K562 (cell line): ENCODE data around the gene KIAA0040. TPM values are rescaled to one million over a fixed set of nuclear protein-coding genes. Genes with fewer than 3 reads are reported as not detected.

Source experiments
- ATAC-seq: fragments of 200-7000 bp; cut with Tn5 transposase; 3 replicates; pipeline ENCODE4 v1.9.1; 2020; ENCODE audit warnings: moderate library complexity
- BruUV-seq: library from RNA; stranded (reverse); fragments of 400-500 nt; replicated peaks from 2 replicates; lab custom pipeline; 2021; lab: Mats Ljungman, UMichigan
- CTCF ChIA-PET: fragments of 300-600 bp; formaldehyde crosslinking; extraction: SDS; loops from one replicate; lab custom pipeline; 2021; ENCODE audit warnings: low intra/inter-chr PET ratio; lab: Yijun Ruan, JAX
- POLR2A ChIA-PET: fragments of 300-600, 350-650 bp; sonication (Branson Sonifier 250); formaldehyde crosslinking; extraction: SDS; loops from one replicate; lab custom pipeline; 2021; ENCODE audit warnings: antibody characterized with exemption, inconsistent platforms; lab: Yijun Ruan, JAX
- DNase-seq, 4 experiments: peaks; one replicate each; pipeline versions ENCODE4 v3.0.0 to v3.0.0-alpha.2; 2011 to 2018; ENCODE audit warnings: low spot score in 3 of 4, mixed read lengths in 3 of 4; ENCODE audit errors: extremely low read depth in 1 of 4
- FAIRE-seq: peaks from 2 replicates; lab custom pipeline; 2011; peaks lifted over from hg19 to GRCh38; lab: Jason Lieb, UNC
- H2AFZ ChIP-seq: 2 replicates; pipeline ENCODE4 v1.6.0; 2011; ENCODE audit warnings: low read depth, low read length, control low read depth, inconsistent platforms
- H3K27ac ChIP-seq: fragments of 200-600 bp; 3 replicates; pipeline ENCODE4 v1.8.0; 2011; ENCODE audit warnings: low read depth, mild to moderate bottlenecking, control low read depth, inconsistent platforms, low read length, moderate library complexity, mixed read lengths; ENCODE audit errors: extremely low read depth
- H3K27me3 ChIP-seq, 2 experiments: fragments of 300-600 bp in 1 of 2; 2 replicates in 1 of 2; 3 replicates in 1 of 2; pipeline versions ENCODE4 v1.6.0 to v1.8.0; 2011; ENCODE audit warnings: inconsistent platforms in 2 of 2, low read length in 2 of 2, mild to moderate bottlenecking in 1 of 2, mixed read lengths in 1 of 2, moderate library complexity in 1 of 2; ENCODE audit not compliant: control insufficient read depth in 2 of 2, insufficient read depth in 2 of 2
- H3K36me3 ChIP-seq: fragments of 300-600 bp; 3 replicates; pipeline ENCODE4 v1.8.0; 2011; ENCODE audit warnings: mild to moderate bottlenecking, low read length, inconsistent platforms; ENCODE audit not compliant: control insufficient read depth, insufficient read depth
- H3K4me1 ChIP-seq, 2 experiments: fragments of 200-600 bp in 1 of 2; replicated peaks in 1 of 2; 2 replicates in 1 of 2; 3 replicates in 1 of 2; pipeline versions ENCODE4 v1.5.1 to v1.8.0; 2011; ENCODE audit warnings: inconsistent platforms in 2 of 2, low read length in 2 of 2, mild to moderate bottlenecking in 1 of 2, mixed read lengths in 1 of 2, moderate library complexity in 1 of 2; ENCODE audit not compliant: control insufficient read depth in 2 of 2, insufficient read depth in 2 of 2
- H3K4me2 ChIP-seq: 2 replicates; pipeline ENCODE4 v1.6.1; 2011; ENCODE audit warnings: low read length, control low read depth, inconsistent platforms, mixed read lengths; ENCODE audit not compliant: insufficient read depth
- H3K4me3 ChIP-seq: fragments of 200-600 bp; sonication (generic), shearing (Covaris generic); 2 replicates; pipeline ENCODE4 v1.5.1; 2016; ENCODE audit warnings: control low read depth, inconsistent platforms
- H3K79me2 ChIP-seq: fragments of 200-600 bp; 3 replicates; pipeline ENCODE4 v1.8.0; 2011; ENCODE audit warnings: low read length, inconsistent platforms; ENCODE audit not compliant: control insufficient read depth, insufficient read depth
- H3K9ac ChIP-seq, 2 experiments: 2 replicates each; pipeline versions ENCODE4 v1.6.0 to v1.6.1; 2011; ENCODE audit warnings: low read depth in 2 of 2, low read length in 2 of 2, control low read depth in 1 of 2, inconsistent platforms in 1 of 2, mild to moderate bottlenecking in 1 of 2, mixed read lengths in 1 of 2; ENCODE audit not compliant: insufficient read depth in 1 of 2
- H3K9me1 ChIP-seq: one replicate; pipeline ENCODE4 v1.6.0; 2011; ENCODE audit warnings: inconsistent platforms, mild to moderate bottlenecking, low read length, moderate library complexity; ENCODE audit not compliant: control insufficient read depth, insufficient read depth
- H3K9me3 ChIP-seq: replicated peaks from 2 replicates; pipeline ENCODE4 v1.5.1; 2011; ENCODE audit warnings: low read depth, low read length, inconsistent platforms; ENCODE audit not compliant: control insufficient read depth, insufficient read depth
- H4K20me1 ChIP-seq: replicated peaks from 2 replicates; pipeline ENCODE4 v1.6.1; 2011; ENCODE audit warnings: low read length, inconsistent platforms, mixed read lengths; ENCODE audit not compliant: control insufficient read depth, insufficient read depth
- BRD9 ChIP-seq: fragments of 450-650 bp; IDR thresholded peaks from 2 replicates; pipeline ENCODE4 v1.6.1; 2018; ENCODE audit warnings: low read depth; ENCODE audit not compliant: partially characterized antibody
- EHMT2 ChIP-seq: fragments of 450-650 bp; IDR thresholded peaks from 2 replicates; pipeline ENCODE4 v1.6.1; 2018; ENCODE audit warnings: antibody characterized with exemption
- ETV6 ChIP-seq, 3 experiments: fragments of 150-350 bp in 1 of 3; sonication (generic) in 1 of 3; formaldehyde crosslinking in 1 of 3; IDR thresholded peaks; 2 replicates each; pipeline versions ENCODE4 v1.6.1 to v1.8.0; 2014 to 2022; ENCODE audit warnings: borderline replicate concordance in 2 of 3, low read depth in 2 of 3, antibody characterized with exemption in 1 of 3, low read length in 1 of 3, mild to moderate bottlenecking in 1 of 3, missing genetic modification reagents in 1 of 3
- MAZ ChIP-seq, 2 experiments: fragments of 450-650 bp in 1 of 2; sonication (generic) in 1 of 2; formaldehyde crosslinking; IDR thresholded peaks in 1 of 2; conservative IDR thresholded peaks in 1 of 2; 2 replicates each; pipeline versions ENCODE4 v1.4.0 to v1.5.0; 2020; ENCODE audit warnings: mild to moderate bottlenecking in 1 of 2, missing genetic modification reagents in 1 of 2
- MYC ChIP-seq, 2 experiments: fragments of 250-450 bp in 1 of 2; sonication (Bioruptor Pico) in 1 of 2; IDR thresholded peaks; 2 replicates each; pipeline versions ENCODE4 v1.5.1 to v1.6.1; 2012 to 2021; ENCODE audit warnings: low read depth in 2 of 2, borderline replicate concordance in 1 of 2, improper control_type of control experiment in 1 of 2, low read length in 1 of 2, mild to moderate bottlenecking in 1 of 2, moderate library complexity in 1 of 2
- PCBP1 ChIP-seq: fragments of 200-400 bp; formaldehyde crosslinking; IDR thresholded peaks from 2 replicates; pipeline ENCODE4 v1.6.1; 2018; ENCODE audit warnings: mild to moderate bottlenecking, low read depth, low read length; ENCODE audit not compliant: poor library complexity, severe bottlenecking
- POLR2A ChIP-seq: fragments of 450-650 bp; conservative IDR thresholded peaks from 2 replicates; pipeline ENCODE4 v1.6.1; 2016
- STAT5B ChIP-seq: fragments of 250-450 bp; sonication (Bioruptor Pico); IDR thresholded peaks from 2 replicates; pipeline ENCODE4 v1.8.0; 2021; ENCODE audit warnings: mild to moderate bottlenecking, inconsistent platforms
- TFAM ChIP-seq: fragments of 250-450 bp; sonication (Bioruptor Pico); conservative IDR thresholded peaks from 2 replicates; pipeline ENCODE4 v1.5.0; 2021; ENCODE audit warnings: mild to moderate bottlenecking, moderate library complexity
- ZBTB7A ChIP-seq: IDR thresholded peaks from 2 replicates; pipeline ENCODE4 v1.6.1; 2011; ENCODE audit warnings: low read depth, mild to moderate bottlenecking, low read length, moderate library complexity, borderline replicate concordance; ENCODE audit not compliant: control insufficient read depth
- ZC3H11A ChIP-seq: IDR thresholded peaks from 2 replicates; pipeline ENCODE4 v1.6.1; 2012; ENCODE audit warnings: low read depth, low read length, improper control_type of control experiment
- ZNF12 ChIP-seq: sonication (generic); formaldehyde crosslinking; IDR thresholded peaks from 2 replicates; pipeline ENCODE4 v1.4.0; 2020; ENCODE audit warnings: mild to moderate bottlenecking, missing genetic modification reagents
- ZNF263 ChIP-seq: sonication (generic); formaldehyde crosslinking; IDR thresholded peaks from 2 replicates; pipeline ENCODE4 v1.8.0; 2022; ENCODE audit warnings: mild to moderate bottlenecking, missing genetic modification reagents, borderline replicate concordance
- ZNF507 ChIP-seq: conservative IDR thresholded peaks from 2 replicates; pipeline ENCODE4 v1.6.1; 2017; ENCODE audit warnings: missing genetic modification characterization, missing compliant biosample characterization
- ZNF699 ChIP-seq: fragments of 250-450 bp; sonication (Bioruptor Pico); IDR thresholded peaks from 2 replicates; pipeline ENCODE4 v1.8.0; 2021; ENCODE audit warnings: mild to moderate bottlenecking, moderate library complexity; ENCODE audit not compliant: insufficient replicate concordance
- WGBS: fragments of 100-300 bp; shearing (Covaris generic); methylation state at CpG from one replicate; pipeline ENCODE4 v1.1.6; 2016; ENCODE audit warnings: low coverage, mixed read lengths; ENCODE audit not compliant: insufficient coverage; ENCODE audit errors: missing lambda C conversion rate; 5-methylcytosine and 5-hydroxymethylcytosine counted together
- in situ Hi-C: fragments of 300-500 bp; cut with MboI; formaldehyde crosslinking; loops from 4 replicates; pipeline ENCODE4 v1.15.0; 2018; ENCODE audit warnings: inconsistent platforms, mixed read lengths
- intact Hi-C: fragments of 100-400 bp; cut with micrococcal nuclease; formaldehyde crosslinking; loops from 2 replicates; pipeline ENCODE4 v1.14.2; 2022
- polyA plus RNA-seq, 8 experiments: library from polyadenylated mRNA; depleted of rRNA in 4 of 8; stranded (reverse) in 5 of 8; unstranded in 3 of 8; fragments of >200 nt; fragmentation: Nextera tagmentation in 2 of 8; fragmentation: Illumina TruSeq in 1 of 8; extraction: Ambion mirVana in 2 of 8; extraction: Trizol in 1 of 8; gene quantifications; 2 replicates each; pipeline versions ENCODE4 v1.2.1 to v1.2.3, GENCODE V29; 2011 to 2014; ENCODE audit warnings: inconsistent platforms in 1 of 8, missing spikeins in 1 of 8
- total RNA-seq, 7 experiments: library from RNA; depleted of rRNA in 6 of 7; stranded (reverse); fragments of >200 nt in 6 of 7; fragmentation: Illumina TruSeq in 2 of 7; extraction: Trizol in 2 of 7; gene quantifications; 2 replicates each; pipeline versions ENCODE4 v1.2.1 to v1.2.3, GENCODE V29; 2011 to 2021; ENCODE audit warnings: low replicate concordance in 1 of 7
- TF ChIP-seq, protein P1 (sequence below): fragments of 450-650 bp; IDR thresholded peaks from 2 replicates; pipeline ENCODE4 v1.7.0; 2016; ENCODE audit warnings: borderline replicate concordance
- TF ChIP-seq, protein P2 (sequence below): fragments of 450-650 bp; formaldehyde crosslinking; IDR thresholded peaks from 2 replicates; pipeline ENCODE4 v1.4.0; 2022; ENCODE audit warnings: mild to moderate bottlenecking, moderate library complexity
- TF ChIP-seq, protein P3 (sequence below): sonication (generic); formaldehyde crosslinking; IDR thresholded peaks from 2 replicates; pipeline ENCODE4 v1.8.1; 2023; ENCODE audit warnings: mild to moderate bottlenecking, missing genetic modification reagents, moderate library complexity

Gene KIAA0040
- total and polyA plus RNA-seq, 9 of the 15 experiments (the other 6 are each of a cell fraction or from before 2014, with no cell fraction given), result 3.4 to 13.6 (median 7.1) TPM

DNA sequence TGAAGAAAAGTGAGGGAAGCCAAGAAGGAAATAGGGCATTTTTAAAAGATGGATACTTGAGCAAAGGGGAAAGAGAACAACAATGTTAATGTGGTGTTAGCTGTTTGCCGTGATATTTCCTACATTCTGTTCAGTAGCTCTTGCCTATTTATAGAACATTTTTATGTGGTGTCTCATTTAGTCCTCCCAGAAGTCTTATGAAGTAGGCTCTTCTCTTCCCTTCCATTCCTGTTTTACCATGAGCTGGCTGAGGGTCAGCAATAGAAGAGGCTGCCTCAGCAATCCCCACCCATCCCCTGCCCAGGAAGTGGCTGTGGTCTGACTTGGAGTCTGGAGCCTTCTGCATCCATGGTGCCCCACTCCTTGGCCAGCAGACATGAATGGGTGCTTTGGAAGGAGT, 60.1 kb downstream of the KIAA0040 start (continued):
- no peak for TF ChIP-seq ZNF263 (CRISPR knock-in tag)
- no peak for TF ChIP-seq POLR2A
- no peak for TF ChIP-seq MYC (IDR thresholded peaks at IDR 0.05; ENCODE audit: low read depth, low read length)
- TF ChIP-seq MYC (CRISPR knock-in tag; IDR thresholded peaks at IDR 0.05; ENCODE audit: borderline replicate concordance, low read depth), result no peak
- TF ChIP-seq BRD9, result no peak

DNA sequence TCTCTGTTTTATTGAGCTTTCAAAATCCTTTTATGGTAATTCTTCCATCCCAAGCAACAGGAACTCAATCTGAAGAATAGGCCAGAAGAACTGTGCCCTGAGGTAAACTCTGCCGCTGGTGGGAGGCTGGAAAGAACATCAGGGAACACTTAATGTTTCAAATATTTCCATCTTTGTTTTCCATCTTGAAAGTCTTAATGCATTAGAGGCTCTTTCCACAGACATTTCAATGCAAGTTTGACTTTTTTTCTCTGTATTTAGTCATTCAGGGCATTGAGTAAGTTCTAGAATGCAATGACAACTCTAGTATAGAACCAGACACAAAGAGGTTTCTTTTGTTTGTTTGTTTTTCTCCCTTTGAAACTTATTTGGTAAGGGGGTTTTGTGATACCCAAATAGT, 61.5 kb downstream of the KIAA0040 start:
- intact Hi-C loops, result no loop called here
- CTCF ChIA-PET, result no interaction called here
- no peaks in the 10 kb centered on the region for H3K36me3 ChIP-seq
- peaks cover 16 to 28% of the 10 kb centered on the region in 2 experiments for H3K27me3 ChIP-seq
- no peak for DNase-seq
- H3K9me1 ChIP-seq, result no peaks in the 10 kb centered on the region
- no peak for FAIRE-seq
- BruUV-seq, result no TSS peak
- 0% methylated on average over 1 of the region's 1 CpG for WGBS
- no peak for ATAC-seq
- H3K4me3 ChIP-seq, result no peak overlapping the region
- H4K20me1 ChIP-seq, result no peaks in the 10 kb centered on the region
- H3K4me1 ChIP-seq, result no peaks in the 10 kb centered on the region; a peak in 2 of 5 replicates
- POLR2A ChIA-PET, result interaction anchor here (0.6 kb wide), 2 partner anchors 365 to 804 kb away, joined by 4 to 7 read pairs; no protein-coding TSS in a partner anchor
- in situ Hi-C loops, result no loop called here
- no peaks in the 10 kb centered on the region for H3K79me2 ChIP-seq
- H3K9ac ChIP-seq, result no peak overlapping the region
- no peaks in the 10 kb centered on the region for H3K9me3 ChIP-seq
- H3K4me2 ChIP-seq, result no peak overlapping the region
- no peak overlapping the region for H2AFZ ChIP-seq
- no peak overlapping the region for H3K27ac ChIP-seq
- TF ChIP-seq EHMT2 (no peak), ZNF507 (no peak), TFAM (no peak), MAZ (CRISPR knock-in tag; conservative IDR thresholded peaks at IDR 0.05 in 1 of 2, IDR thresholded peaks at IDR 0.05 in 1 of 2) (no peak), ETV6 (IDR thresholded peaks at IDR 0.05; ENCODE audit: borderline replicate concordance in 1 of 2, low read depth in 2 of 2, low read length in 1 of 2) (no peak), ETV6 (CRISPR knock-in tag; IDR thresholded peaks at IDR 0.05; ENCODE audit: borderline replicate concordance) (no peak), ZNF12 (CRISPR knock-in tag) (no peak), ZBTB7A (no peak), STAT5B (CRISPR knock-in tag) (no peak), ZC3H11A (no peak), ZNF699 (CRISPR knock-in tag) (no peak), PCBP1 (no peak)
- TF ChIP-seq, protein P1, sequence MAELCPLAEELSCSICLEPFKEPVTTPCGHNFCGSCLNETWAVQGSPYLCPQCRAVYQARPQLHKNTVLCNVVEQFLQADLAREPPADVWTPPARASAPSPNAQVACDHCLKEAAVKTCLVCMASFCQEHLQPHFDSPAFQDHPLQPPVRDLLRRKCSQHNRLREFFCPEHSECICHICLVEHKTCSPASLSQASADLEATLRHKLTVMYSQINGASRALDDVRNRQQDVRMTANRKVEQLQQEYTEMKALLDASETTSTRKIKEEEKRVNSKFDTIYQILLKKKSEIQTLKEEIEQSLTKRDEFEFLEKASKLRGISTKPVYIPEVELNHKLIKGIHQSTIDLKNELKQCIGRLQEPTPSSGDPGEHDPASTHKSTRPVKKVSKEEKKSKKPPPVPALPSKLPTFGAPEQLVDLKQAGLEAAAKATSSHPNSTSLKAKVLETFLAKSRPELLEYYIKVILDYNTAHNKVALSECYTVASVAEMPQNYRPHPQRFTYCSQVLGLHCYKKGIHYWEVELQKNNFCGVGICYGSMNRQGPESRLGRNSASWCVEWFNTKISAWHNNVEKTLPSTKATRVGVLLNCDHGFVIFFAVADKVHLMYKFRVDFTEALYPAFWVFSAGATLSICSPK, result no peak
- TF ChIP-seq, protein P2, sequence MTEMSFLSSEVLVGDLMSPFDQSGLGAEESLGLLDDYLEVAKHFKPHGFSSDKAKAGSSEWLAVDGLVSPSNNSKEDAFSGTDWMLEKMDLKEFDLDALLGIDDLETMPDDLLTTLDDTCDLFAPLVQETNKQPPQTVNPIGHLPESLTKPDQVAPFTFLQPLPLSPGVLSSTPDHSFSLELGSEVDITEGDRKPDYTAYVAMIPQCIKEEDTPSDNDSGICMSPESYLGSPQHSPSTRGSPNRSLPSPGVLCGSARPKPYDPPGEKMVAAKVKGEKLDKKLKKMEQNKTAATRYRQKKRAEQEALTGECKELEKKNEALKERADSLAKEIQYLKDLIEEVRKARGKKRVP (CRISPR knock-in tag), result no peak
- TF ChIP-seq, protein P3, sequence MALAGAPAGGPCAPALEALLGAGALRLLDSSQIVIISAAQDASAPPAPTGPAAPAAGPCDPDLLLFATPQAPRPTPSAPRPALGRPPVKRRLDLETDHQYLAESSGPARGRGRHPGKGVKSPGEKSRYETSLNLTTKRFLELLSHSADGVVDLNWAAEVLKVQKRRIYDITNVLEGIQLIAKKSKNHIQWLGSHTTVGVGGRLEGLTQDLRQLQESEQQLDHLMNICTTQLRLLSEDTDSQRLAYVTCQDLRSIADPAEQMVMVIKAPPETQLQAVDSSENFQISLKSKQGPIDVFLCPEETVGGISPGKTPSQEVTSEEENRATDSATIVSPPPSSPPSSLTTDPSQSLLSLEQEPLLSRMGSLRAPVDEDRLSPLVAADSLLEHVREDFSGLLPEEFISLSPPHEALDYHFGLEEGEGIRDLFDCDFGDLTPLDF (CRISPR knock-in tag), result no peak
